H1 (cell line): ENCODE data around the gene FKBP8. TPM values are rescaled to one million over a fixed set of nuclear protein-coding genes. Genes with fewer than 3 reads are reported as not detected.

Experiments
- CTCF ChIA-PET: fragments of 300-600 bp; sonication (Branson Sonifier 250); formaldehyde crosslinking; loops from one replicate; lab custom pipeline; 2021; ENCODE audit not compliant: partially characterized antibody; lab: Charles Lee
- POLR2A ChIA-PET: fragments of 300-600 bp; sonication (Branson Sonifier 250); formaldehyde crosslinking; loops from one replicate; lab custom pipeline; 2021; ENCODE audit warnings: inconsistent platforms; ENCODE audit not compliant: partially characterized antibody; lab: Charles Lee
- DNase-seq, 2 experiments: peaks; one replicate each; pipeline versions ENCODE4 v3.0.0 to v3.0.0-alpha.2; 2010 to 2022; ENCODE audit warnings: low spot score in 2 of 2, low read depth in 1 of 2, mixed read lengths in 1 of 2
- FAIRE-seq: peaks from 2 replicates; lab custom pipeline; 2011; peaks lifted over from hg19 to GRCh38; lab: Jason Lieb, UNC
- H2AFZ ChIP-seq: 2 replicates; pipeline ENCODE4 v1.8.1; 2012; ENCODE audit warnings: low read length, inconsistent platforms
- H2AK5ac ChIP-seq: 2 replicates; pipeline ENCODE4 v1.6.1; 2013; ENCODE audit warnings: low read depth, low read length
- H2BK120ac ChIP-seq: replicated peaks from 2 replicates; pipeline ENCODE3; 2013; ENCODE audit warnings: low read depth, low read length, inconsistent platforms
- H2BK12ac ChIP-seq: 2 replicates; pipeline ENCODE4 v1.6.1; 2013; ENCODE audit warnings: low read depth, low read length
- H2BK15ac ChIP-seq: 2 replicates; pipeline ENCODE4 v1.6.1; 2013; ENCODE audit warnings: low read length
- H2BK20ac ChIP-seq: 2 replicates; pipeline ENCODE4 v1.6.1; 2013; ENCODE audit warnings: low read length
- H2BK5ac ChIP-seq: 2 replicates; pipeline ENCODE4 v1.6.1; 2013; ENCODE audit warnings: low read depth, low read length
- H3K14ac ChIP-seq: 2 replicates; pipeline ENCODE4 v1.6.1; 2013; ENCODE audit warnings: inconsistent platforms; ENCODE audit not compliant: insufficient read length
- H3K18ac ChIP-seq: 2 replicates; pipeline ENCODE4 v1.6.1; 2013; ENCODE audit warnings: low read length; ENCODE audit errors: extremely low read depth
- H3K23ac ChIP-seq: 2 replicates; pipeline ENCODE4 v1.6.1; 2013; ENCODE audit warnings: inconsistent platforms; ENCODE audit not compliant: insufficient read length
- H3K23me2 ChIP-seq: 2 replicates; pipeline ENCODE4 v1.6.1; 2013; ENCODE audit warnings: low read depth, low read length
- H3K27ac ChIP-seq: 2 replicates; pipeline ENCODE4 v1.6.1; 2011; ENCODE audit warnings: low read depth, low read length, inconsistent platforms
- H3K27me3 ChIP-seq, 4 experiments: replicated peaks in 1 of 4; 1 replicate in 1 of 4; 2 replicates in 3 of 4; pipeline versions ENCODE4 v1.6.1 to v1.8.1; 2011 to 2013; ENCODE audit warnings: low read length in 3 of 4, mild to moderate bottlenecking in 3 of 4, inconsistent platforms in 2 of 4, mixed read lengths in 2 of 4, moderate library complexity in 1 of 4; ENCODE audit not compliant: control insufficient read depth in 3 of 4, insufficient read depth in 3 of 4; ENCODE audit errors: extremely low read depth in 1 of 4
- H3K36me3 ChIP-seq, 4 experiments: 2 replicates each; pipeline versions ENCODE4 v1.6.1 to v1.8.1; 2011 to 2013; ENCODE audit warnings: mild to moderate bottlenecking in 4 of 4, low read length in 3 of 4, moderate library complexity in 2 of 4, control low read depth in 1 of 4, inconsistent platforms in 1 of 4; ENCODE audit not compliant: insufficient read depth in 4 of 4, control insufficient read depth in 2 of 4
- H3K4ac ChIP-seq: replicated peaks from 2 replicates; pipeline ENCODE3; 2013; ENCODE audit warnings: low read length, low read depth, mixed read lengths, inconsistent platforms; ENCODE audit not compliant: insufficient read length
- H3K4me1 ChIP-seq, 4 experiments: replicated peaks in 1 of 4; 1 replicate in 1 of 4; 2 replicates in 3 of 4; pipeline versions ENCODE4 v1.6.1 to v1.8.1; 2011 to 2013; ENCODE audit warnings: low read length in 3 of 4, inconsistent platforms in 2 of 4, mixed read lengths in 1 of 4; ENCODE audit not compliant: insufficient read depth in 4 of 4, control insufficient read depth in 3 of 4
- H3K4me2 ChIP-seq, 2 experiments: 2 replicates each; pipeline versions ENCODE4 v1.6.1 to v1.8.1; 2011 to 2013; ENCODE audit warnings: low read depth in 2 of 2, low read length in 2 of 2, control low read depth in 1 of 2, inconsistent platforms in 1 of 2, mild to moderate bottlenecking in 1 of 2; ENCODE audit not compliant: insufficient read depth in 1 of 2
- H3K4me3 ChIP-seq, 4 experiments: fragments of 200-600, 300-600 bp in 1 of 4; sonication (generic), shearing (Covaris generic), sonication (Bioruptor Twin) in 1 of 4; 2 replicates each; pipeline versions ENCODE4 v1.5.1 to v1.8.1; 2011 to 2016; ENCODE audit warnings: low read length in 4 of 4, low read depth in 3 of 4, control low read depth in 2 of 4, inconsistent platforms in 2 of 4, mild to moderate bottlenecking in 2 of 4, mixed read lengths in 1 of 4, moderate library complexity in 1 of 4; ENCODE audit not compliant: insufficient read depth in 2 of 4; ENCODE audit errors: extremely low read depth in 1 of 4
- H3K56ac ChIP-seq: replicated peaks from 2 replicates; pipeline ENCODE3; 2013; ENCODE audit warnings: low read depth, mild to moderate bottlenecking, mixed read lengths, low read length, inconsistent platforms; ENCODE audit not compliant: insufficient read length
- H3K79me1 ChIP-seq: 2 replicates; pipeline ENCODE4 v1.6.1; 2013; ENCODE audit warnings: low read depth, low read length, control low read depth
- H3K79me2 ChIP-seq, 2 experiments: 2 replicates each; pipeline versions ENCODE4 v1.6.1 to v1.8.1; 2012 to 2013; ENCODE audit warnings: low read length in 2 of 2, mild to moderate bottlenecking in 2 of 2, inconsistent platforms in 1 of 2; ENCODE audit not compliant: insufficient read depth in 2 of 2, control insufficient read depth in 1 of 2
- H3K9ac ChIP-seq, 4 experiments: replicated peaks in 1 of 4; 1 replicate in 1 of 4; 2 replicates in 3 of 4; pipeline versions ENCODE4 v1.6.1 to v1.8.1; 2011 to 2013; ENCODE audit warnings: low read depth in 3 of 4, low read length in 3 of 4, control low read depth in 2 of 4, mild to moderate bottlenecking in 2 of 4, moderate library complexity in 2 of 4, inconsistent platforms in 1 of 4; ENCODE audit errors: extremely low read depth in 1 of 4
- H3K9me3 ChIP-seq, 2 experiments: 2 replicates each; pipeline versions ENCODE4 v1.6.1 to v1.8.1; 2012 to 2013; ENCODE audit warnings: mild to moderate bottlenecking in 2 of 2, moderate library complexity in 2 of 2, control low read depth in 1 of 2, inconsistent platforms in 1 of 2, low read depth in 1 of 2, low read length in 1 of 2, mixed read lengths in 1 of 2; ENCODE audit not compliant: insufficient read depth in 2 of 2
- H4K20me1 ChIP-seq, 2 experiments: replicated peaks in 1 of 2; 2 replicates each; pipeline versions ENCODE3 to v1.8.1; 2011 to 2013; ENCODE audit warnings: inconsistent platforms in 2 of 2, low read length in 2 of 2, mild to moderate bottlenecking in 1 of 2; ENCODE audit not compliant: insufficient read depth in 2 of 2, control insufficient read depth in 1 of 2
- H4K5ac ChIP-seq: 2 replicates; pipeline ENCODE4 v1.6.1; 2013; ENCODE audit warnings: low read length, low read depth, mixed read lengths, inconsistent platforms; ENCODE audit not compliant: insufficient read length
- H4K8ac ChIP-seq: 2 replicates; pipeline ENCODE4 v1.8.0; 2013; ENCODE audit warnings: mild to moderate bottlenecking, moderate library complexity, low read length, inconsistent platforms; ENCODE audit not compliant: insufficient read depth; ENCODE audit errors: extremely low read depth
- H4K91ac ChIP-seq: replicated peaks from 2 replicates; pipeline ENCODE3; 2013; ENCODE audit warnings: low read length, mixed read lengths, inconsistent platforms; ENCODE audit not compliant: insufficient read length
- KDM5A ChIP-seq: fragments of 200-600 bp; IDR thresholded peaks from 2 replicates; pipeline ENCODE4 v1.7.1; 2012; ENCODE audit warnings: mild to moderate bottlenecking, low read length, inconsistent platforms, mixed read lengths
- POLR2A ChIP-seq, 2 experiments: IDR thresholded peaks; 1 replicate in 1 of 2; 2 replicates in 1 of 2; pipeline ENCODE4 v1.6.1; 2011; ENCODE audit warnings: low read depth in 2 of 2, low read length in 2 of 2, mild to moderate bottlenecking in 2 of 2; ENCODE audit errors: control extremely low read depth in 1 of 2
- SIX5 ChIP-seq: IDR thresholded peaks from 2 replicates; pipeline ENCODE4 v1.6.1; 2011; ENCODE audit warnings: mild to moderate bottlenecking, low read depth, low read length
- WGBS, 2 experiments: shearing (Covaris generic) in 1 of 2; methylation state at CpG; one replicate each; pipeline versions ENCODE4 v1.1.6 to v1.1.7; 2013 to 2015; ENCODE audit warnings: low lambda C conversion rate in 2 of 2, mixed read lengths in 2 of 2, inconsistent platforms in 1 of 2, low coverage in 1 of 2, missing lambda C conversion rate in 1 of 2; ENCODE audit not compliant: insufficient replicate concordance in 2 of 2, insufficient coverage in 1 of 2, insufficient read length in 1 of 2; ENCODE audit errors: extremely low coverage in 1 of 2, missing lambda C conversion rate in 1 of 2; 5-methylcytosine and 5-hydroxymethylcytosine counted together
- polyA plus RNA-seq, 7 experiments: library from polyadenylated mRNA; depleted of rRNA in 3 of 7; stranded (reverse) in 5 of 7; unstranded in 2 of 7; fragments of >200 nt in 5 of 7; fragments of 200-250 nt in 2 of 7; gene quantifications; 1 replicate in 5 of 7; 2 replicates in 1 of 7; 4 replicates in 1 of 7; pipeline versions ENCODE4 v1.2.1 to v1.2.3, GENCODE V29; 2011 to 2013; ENCODE audit warnings: missing spikeins in 2 of 7, mixed read lengths in 2 of 7
- total RNA-seq: library from RNA; stranded (reverse); fragmentation: NEBNext Ultra II Directional; extraction: Animal tissue kit (Norgen Biotek cat#: 25700); gene quantifications from 2 replicates; pipeline ENCODE4 v1.2.1, GENCODE V29; 2021
- TF ChIP-seq, protein P1 (sequence below): IDR thresholded peaks from 2 replicates; pipeline ENCODE4 v1.6.1; 2011; ENCODE audit warnings: low read depth, mild to moderate bottlenecking, low read length; ENCODE audit not compliant: insufficient read depth

Gene FKBP8
- total and polyA plus RNA-seq, 2 of the 8 experiments (the other 6 are each of a cell fraction or from before 2014, with no cell fraction given), result 264 to 309 TPM

DNA sequence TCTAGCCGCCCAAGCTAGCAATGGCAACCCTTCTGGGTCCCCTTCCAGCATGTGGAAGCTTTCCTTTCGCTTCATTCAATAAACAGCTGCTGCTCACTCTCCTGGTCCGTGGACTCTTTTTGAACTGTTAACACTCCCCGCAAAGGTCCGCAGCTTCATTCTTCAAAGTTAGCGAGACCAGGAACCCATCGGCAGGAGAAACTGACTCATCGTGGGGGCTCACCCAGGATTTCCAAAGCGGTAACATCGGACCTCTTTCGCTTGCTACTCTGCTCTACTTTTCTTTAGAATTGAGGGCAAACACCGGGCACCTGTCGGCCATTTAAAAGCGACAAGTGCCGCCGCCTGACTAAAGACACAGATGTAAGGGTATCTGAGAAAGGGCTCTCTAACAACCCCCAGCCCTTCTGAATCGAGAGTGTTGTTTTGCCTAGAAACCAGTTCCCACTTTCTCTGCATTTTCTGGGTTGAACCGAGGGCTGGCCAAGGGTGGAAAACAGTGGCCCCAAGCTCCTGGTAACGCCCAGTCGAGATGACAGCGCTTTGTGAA is 34.1 kb upstream of the FKBP8 start:
- Histone ChIP-seq H3K4me2 (no peak overlapping the region), H4K91ac (no peak overlapping the region), H2AFZ (no peak overlapping the region), H2BK120ac (no peak overlapping the region), H3K18ac (no peak overlapping the region), H3K9ac (no peak overlapping the region; a peak in 1 of 7 replicates), H4K20me1 (peaks cover 9 to 24% of the 10 kb centered on the region in 2 experiments), H2BK12ac (no peak overlapping the region), H3K23me2 (peaks cover 6% of the 10 kb centered on the region), H3K27ac (no peak overlapping the region), H2BK20ac (no peak overlapping the region), H3K79me2 (peaks cover 7 to 14% of the 10 kb centered on the region in 2 experiments), H3K14ac (no peak overlapping the region), H4K5ac (no peak overlapping the region), H3K4me3 (no peak overlapping the region), H2BK5ac (no peak overlapping the region), H3K79me1 (peaks cover 13% of the 10 kb centered on the region), H3K4ac (no peak overlapping the region), H3K56ac (no peak overlapping the region), H3K9me3 (no peaks in the 10 kb centered on the region), H2BK15ac (no peak overlapping the region), H4K8ac (no peak overlapping the region), H2AK5ac (no peak overlapping the region), H3K23ac (no peak overlapping the region), H3K27me3 (no peaks in the 10 kb centered on the region), H3K4me1 (peaks cover 0 to 9% (median 6%) of the 10 kb centered on the region in 4 experiments; a peak in 6 of 7 replicates), H3K36me3 (peaks cover 16 to 44% (median 32%) of the 10 kb centered on the region in 4 experiments)
- POLR2A ChIA-PET, result interaction anchor here (0.8 to 3.8 kb wide), 11 partner anchors 10 to 120 kb away, joined by 3 to 72 read pairs (median 4); partner anchors contain the start of genes KXD1, REX1BD and TMEM59L
- no peak for TF ChIP-seq KDM5A
- TF ChIP-seq POLR2A (IDR thresholded peaks at IDR 0.05; ENCODE audit: control extremely low read depth in 1 of 2, low read depth in 2 of 2, low read length in 2 of 2), result peak; percentile 29 to 50; a peak in 2 of 3 replicates
- TF ChIP-seq, protein P1, sequence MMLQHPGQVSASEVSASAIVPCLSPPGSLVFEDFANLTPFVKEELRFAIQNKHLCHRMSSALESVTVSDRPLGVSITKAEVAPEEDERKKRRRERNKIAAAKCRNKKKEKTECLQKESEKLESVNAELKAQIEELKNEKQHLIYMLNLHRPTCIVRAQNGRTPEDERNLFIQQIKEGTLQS, result no peak
- no peak for TF ChIP-seq SIX5
- no peak for FAIRE-seq
- DNase-seq, result no peak
- CTCF ChIA-PET, result interaction anchor here (0.9 to 1.3 kb wide), 4 partner anchors 9 to 116 kb away, joined by 3 to 4 read pairs (median 4); partner anchors contain the start of gene REX1BD
- 95% methylated on average over 21 of the region's 21 CpGs; no CpG with 5 or more reads in 1 of the 2 experiments for WGBS, 2 experiments
